Fibroblast of pulmonary artery (primary cell): Measurements from ENCODE around the gene BARX1.

Source experiments
- DNase-seq: peaks from one replicate; pipeline ENCODE4 v3.0.0-alpha.2; 2010; ENCODE audit warnings: low read depth
- H3K4me3 ChIP-seq: replicated peaks from 2 replicates; pipeline ENCODE4 v1.5.1; 2011; ENCODE audit warnings: low read depth, mild to moderate bottlenecking, control low read depth, low read length, moderate library complexity
- TF ChIP-seq, protein P1 (sequence below): IDR thresholded peaks from 2 replicates; pipeline ENCODE4 v1.5.1; 2011; ENCODE audit warnings: mild to moderate bottlenecking, control low read depth, low read length, inconsistent platforms; ENCODE audit errors: missing control alignments

BARX1 gene

GRCh38 chr9:93955981-93956784, 1.0 kb upstream of the BARX1 start:
- H3K4me3 ChIP-seq, result no peak overlapping the region
- DNase-seq, result no peak
- TF ChIP-seq, protein P1, sequence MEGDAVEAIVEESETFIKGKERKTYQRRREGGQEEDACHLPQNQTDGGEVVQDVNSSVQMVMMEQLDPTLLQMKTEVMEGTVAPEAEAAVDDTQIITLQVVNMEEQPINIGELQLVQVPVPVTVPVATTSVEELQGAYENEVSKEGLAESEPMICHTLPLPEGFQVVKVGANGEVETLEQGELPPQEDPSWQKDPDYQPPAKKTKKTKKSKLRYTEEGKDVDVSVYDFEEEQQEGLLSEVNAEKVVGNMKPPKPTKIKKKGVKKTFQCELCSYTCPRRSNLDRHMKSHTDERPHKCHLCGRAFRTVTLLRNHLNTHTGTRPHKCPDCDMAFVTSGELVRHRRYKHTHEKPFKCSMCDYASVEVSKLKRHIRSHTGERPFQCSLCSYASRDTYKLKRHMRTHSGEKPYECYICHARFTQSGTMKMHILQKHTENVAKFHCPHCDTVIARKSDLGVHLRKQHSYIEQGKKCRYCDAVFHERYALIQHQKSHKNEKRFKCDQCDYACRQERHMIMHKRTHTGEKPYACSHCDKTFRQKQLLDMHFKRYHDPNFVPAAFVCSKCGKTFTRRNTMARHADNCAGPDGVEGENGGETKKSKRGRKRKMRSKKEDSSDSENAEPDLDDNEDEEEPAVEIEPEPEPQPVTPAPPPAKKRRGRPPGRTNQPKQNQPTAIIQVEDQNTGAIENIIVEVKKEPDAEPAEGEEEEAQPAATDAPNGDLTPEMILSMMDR, result no peak

GRCh38 chr9:93954434-93955061, 607 bp downstream of the BARX1 start:
- DNase-seq, result no peak
- TF ChIP-seq, protein P1, result no peak
- H3K4me3 ChIP-seq, result no peak overlapping the region

GRCh38 chr9:93953496-93954433, 1.4 kb downstream of the BARX1 start:
- DNase-seq, result no peak
- TF ChIP-seq, protein P1, result no peak
- no peak overlapping the region for H3K4me3 ChIP-seq

- TF ChIP-seq, protein P1, result no peak
- H3K4me3 ChIP-seq, result no peak overlapping the region
- no peak for DNase-seq
These were observed 2.2 kb downstream of the BARX1 start for GRCh38 chr9:93952784-93953495.

DNA sequence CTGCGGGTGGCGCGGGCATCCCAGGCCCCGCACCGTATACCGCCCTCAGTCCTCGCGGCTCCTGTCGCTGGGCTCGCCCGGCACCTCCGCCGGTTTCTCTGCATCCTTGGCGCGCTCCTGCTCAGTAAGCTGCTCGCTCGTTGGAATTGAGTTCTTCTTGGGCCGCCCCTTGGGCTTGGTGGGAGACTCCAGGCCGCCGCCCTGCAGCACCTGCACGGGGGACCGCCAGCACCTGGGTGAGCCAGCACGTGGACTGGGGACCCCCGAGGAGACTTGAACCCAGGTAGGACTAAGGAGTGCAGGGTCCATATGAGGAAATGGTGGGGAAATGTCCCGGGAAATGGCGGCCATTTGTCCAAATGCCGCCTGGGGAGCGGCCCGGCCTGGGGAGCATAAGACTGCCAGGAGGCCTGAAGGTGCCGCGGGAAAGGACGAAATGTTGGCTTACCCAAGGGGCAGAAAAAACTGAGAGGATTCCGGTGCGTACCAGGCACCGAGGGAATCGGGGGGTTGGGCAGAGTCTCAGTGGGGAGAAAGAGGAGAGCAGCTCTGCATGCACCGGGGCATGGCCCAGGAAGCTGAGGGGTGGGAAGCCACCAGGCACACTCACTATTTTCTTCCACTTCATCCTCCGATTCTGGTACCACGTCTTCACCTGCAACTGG, 2.9 kb downstream of the BARX1 start:
- TF ChIP-seq, protein P1, result no peak
- DNase-seq, result no peak
- no peak overlapping the region for H3K4me3 ChIP-seq

- no peak overlapping the region for H3K4me3 ChIP-seq
- TF ChIP-seq, protein P1, result no peak
These were observed 3.5 kb downstream of the BARX1 start for GRCh38 chr9:93951655-93952118.

More at GRCh38 chr9:93951655-93952118, 3.5 kb downstream of the BARX1 start:
- no peak for DNase-seq
